GM12878 (cell line): Measurements from ENCODE around the gene USP9X. TPM values are rescaled to one million over a fixed set of nuclear protein-coding genes. Genes with fewer than 3 reads are reported as not detected.

Source experiments
- ATAC-seq: fragments of 200-7000 bp; cut with Tn5 transposase; 3 replicates; pipeline ENCODE4 v1.9.1; 2020; ENCODE audit warnings: mild to moderate bottlenecking, moderate library complexity
- BruUV-seq: library from RNA; stranded (reverse); fragments of 400-500 nt; replicated peaks from 2 replicates; lab custom pipeline; 2021; lab: Mats Ljungman, UMichigan
- CTCF ChIA-PET: fragments of 300-600 bp; sonication (Branson Sonifier 250); formaldehyde crosslinking; extraction: SDS; loops from one replicate; lab custom pipeline; 2021; ENCODE audit warnings: inconsistent platforms; lab: Yijun Ruan, JAX
- POLR2A ChIA-PET: fragments of 350-600 bp; formaldehyde crosslinking; extraction: SDS; loops from one replicate; lab custom pipeline; 2021; ENCODE audit warnings: inconsistent platforms; lab: Charles Lee
- RAD21 ChIA-PET: fragments of 300-600 bp; sonication (Branson Sonifier 250); formaldehyde crosslinking; loops from one replicate; lab custom pipeline; 2023; ENCODE audit warnings: antibody characterized with exemption; ENCODE audit not compliant: unreplicated experiment; lab: Charles Lee
- SMC1A ChIA-PET: fragments of 300-600 bp; sonication (Branson Sonifier 250); formaldehyde crosslinking; loops from one replicate; lab custom pipeline; 2023; ENCODE audit not compliant: unreplicated experiment, uncharacterized antibody; lab: Charles Lee
- DNase-seq: peaks from one replicate; pipeline ENCODE4 v3.0.0-alpha.2; 2011; ENCODE audit warnings: low read depth, low spot score
- FAIRE-seq: peaks from 3 replicates; lab custom pipeline; 2011; peaks lifted over from hg19 to GRCh38; lab: Jason Lieb, UNC
- H2AFZ ChIP-seq: 2 replicates; pipeline ENCODE4 v1.6.0; 2011; ENCODE audit warnings: low read depth, low read length, control low read depth; ENCODE audit not compliant: control insufficient read depth
- H3K27ac ChIP-seq: 2 replicates; pipeline ENCODE4 v1.5.1; 2011; ENCODE audit warnings: control low read depth; ENCODE audit not compliant: control insufficient read depth, insufficient read depth
- H3K27me3 ChIP-seq, 2 experiments: replicated peaks in 1 of 2; 2 replicates each; pipeline versions ENCODE4 v1.6.0 to v1.6.1; 2011; ENCODE audit warnings: low read length in 1 of 2; ENCODE audit not compliant: control insufficient read depth in 2 of 2, insufficient read depth in 2 of 2
- H3K36me3 ChIP-seq, 2 experiments: 2 replicates each; pipeline ENCODE4 v1.5.1; 2011; ENCODE audit warnings: low read length in 1 of 2; ENCODE audit not compliant: control insufficient read depth in 2 of 2, insufficient read depth in 2 of 2
- H3K4me1 ChIP-seq: 2 replicates; pipeline ENCODE4 v1.6.1; 2011; ENCODE audit warnings: mild to moderate bottlenecking, low read length, moderate library complexity, mixed read lengths; ENCODE audit not compliant: control insufficient read depth, insufficient read depth
- H3K4me2 ChIP-seq: 2 replicates; pipeline ENCODE4 v1.6.0; 2011; ENCODE audit warnings: control low read depth; ENCODE audit not compliant: control insufficient read depth, insufficient read depth
- H3K4me3 ChIP-seq: fragments of 200-600 bp; sonication (generic); 2 replicates; pipeline ENCODE4 v1.5.1; 2016
- H3K79me2 ChIP-seq: 2 replicates; pipeline ENCODE4 v1.6.0; 2011; ENCODE audit warnings: low read length; ENCODE audit not compliant: control insufficient read depth, insufficient read depth
- H3K9ac ChIP-seq: 2 replicates; pipeline ENCODE4 v1.8.0; 2011; ENCODE audit warnings: low read length, control low read depth, mixed read lengths; ENCODE audit not compliant: control insufficient read depth, insufficient read depth
- H3K9me3 ChIP-seq: replicated peaks from 3 replicates; pipeline ENCODE4 v1.5.1; 2011; ENCODE audit warnings: mild to moderate bottlenecking, low read length; ENCODE audit not compliant: control insufficient read depth, insufficient read depth
- H4K20me1 ChIP-seq: 2 replicates; pipeline ENCODE4 v1.6.0; 2011; ENCODE audit not compliant: control insufficient read depth, insufficient read depth
- CEBPZ ChIP-seq: fragments of 150-350 bp; IDR thresholded peaks from 2 replicates; pipeline ENCODE4 v1.6.1; 2016; ENCODE audit warnings: low read depth, low read length
- CREB1 ChIP-seq: IDR thresholded peaks from 2 replicates; pipeline ENCODE4 v1.6.1; 2012; ENCODE audit warnings: low read depth, mild to moderate bottlenecking, inconsistent platforms
- CREM ChIP-seq: IDR thresholded peaks from 2 replicates; pipeline ENCODE4 v1.6.1; 2014; ENCODE audit warnings: antibody characterized with exemption, low read depth
- WGBS: methylation state at CpG from one replicate; pipeline ENCODE4 v1.1.6; 2016; ENCODE audit warnings: low lambda C conversion rate; ENCODE audit not compliant: insufficient replicate concordance, insufficient coverage; ENCODE audit errors: missing lambda C conversion rate; 5-methylcytosine and 5-hydroxymethylcytosine counted together
- in situ Hi-C: fragments of 300-500 bp; cut with MboI; formaldehyde crosslinking; loops from 9 replicates; pipeline ENCODE4 v1.14.3; 2018; ENCODE audit warnings: mixed read lengths
- intact Hi-C: fragments of 100-400 bp; cut with micrococcal nuclease; formaldehyde crosslinking; loops from one replicate; pipeline ENCODE4 v1.14.2; 2022; ENCODE audit not compliant: unreplicated experiment
- polyA plus RNA-seq, 11 experiments: library from polyadenylated mRNA; depleted of rRNA in 4 of 11; unstranded in 6 of 11; stranded (reverse) in 5 of 11; fragments of >200 nt; fragmentation: Nextera tagmentation in 4 of 11; fragmentation: Illumina TruSeq in 1 of 11; extraction: Ambion mirVana in 4 of 11; extraction: Trizol in 1 of 11; gene quantifications; 1 replicate in 1 of 11; 2 replicates in 10 of 11; pipeline versions ENCODE4 v1.2.1 to v1.2.3, GENCODE V29; 2011 to 2016; ENCODE audit warnings: inconsistent platforms in 2 of 11, missing spikeins in 2 of 11, low read depth in 1 of 11
- total RNA-seq, 4 experiments: library from RNA; depleted of rRNA in 3 of 4; stranded (reverse); fragments of >200 nt in 3 of 4; fragmentation: Illumina TruSeq in 1 of 4; extraction: Trizol in 1 of 4; gene quantifications; 2 replicates each; pipeline versions ENCODE4 v1.2.1 to v1.2.3, GENCODE V29; 2013 to 2021

Gene USP9X
- total and polyA plus RNA-seq, 10 of the 15 experiments (the other 5 are each of a cell fraction or from before 2014, with no cell fraction given) = 9.3 to 61.6 (median 31.7) TPM

- H2AFZ ChIP-seq = no peak overlapping the region
- CTCF ChIA-PET = no interaction called here
- H3K4me3 ChIP-seq = no peak overlapping the region
- TF ChIP-seq CREB1 (peak; percentile 66; the same call in 1 of the 2 replicates), CEBPZ (no peak), CREM (peak; percentile 33; the same call in 1 of the 2 replicates)
- TF ChIP-seq, all 136 proteins: peak for 2
- H3K27me3 ChIP-seq = no peaks in the 10 kb centered on the region
- H3K27ac ChIP-seq = no peak overlapping the region
- ChIA-PET POLR2A (no interaction called here), RAD21 (no interaction called here), SMC1A (no interaction called here)
- H3K4me1 ChIP-seq = no peaks in the 10 kb centered on the region
- no peak for DNase-seq
- intact Hi-C loops (no loop called here), in situ Hi-C loops (no loop called here)
- H4K20me1 ChIP-seq = no peaks in the 10 kb centered on the region
- no TSS peak for BruUV-seq
- no peak overlapping the region for H3K9ac ChIP-seq
- H3K36me3 ChIP-seq = no peaks in the 10 kb centered on the region
- 23% methylated on average over 8 of the region's 8 CpGs for WGBS
- peaks cover 2% of the 10 kb centered on the region; the same call in 2 of the 3 replicates for H3K9me3 ChIP-seq
- no peak for ATAC-seq
- no peak for FAIRE-seq
- peak overlapping the region; percentile 13; the same call in 1 of the 2 replicates for H3K4me2 ChIP-seq
- H3K79me2 ChIP-seq = no peaks in the 10 kb centered on the region
Observed at GRCh38 chrX:41265615-41266014, 180.4 kb downstream of the USP9X start.
